Loucy (cell line): ENCODE measurements around the gene PCMTD2.

Source experiments
- EZH2phosphoT487 ChIP-seq: fragments of 200-600 bp; IDR thresholded peaks from 2 replicates; pipeline ENCODE4 v1.6.1; 2018; ENCODE audit warnings: antibody characterized with exemption, mild to moderate bottlenecking, moderate library complexity, borderline replicate concordance
- TF ChIP-seq, protein P1 (sequence below): fragments of 200-600 bp; sonication (generic); conservative IDR thresholded peaks from 2 replicates; pipeline ENCODE4 v1.5.1; 2014; ENCODE audit warnings: mild to moderate bottlenecking, antibody characterized with exemption, low read length

DNA sequence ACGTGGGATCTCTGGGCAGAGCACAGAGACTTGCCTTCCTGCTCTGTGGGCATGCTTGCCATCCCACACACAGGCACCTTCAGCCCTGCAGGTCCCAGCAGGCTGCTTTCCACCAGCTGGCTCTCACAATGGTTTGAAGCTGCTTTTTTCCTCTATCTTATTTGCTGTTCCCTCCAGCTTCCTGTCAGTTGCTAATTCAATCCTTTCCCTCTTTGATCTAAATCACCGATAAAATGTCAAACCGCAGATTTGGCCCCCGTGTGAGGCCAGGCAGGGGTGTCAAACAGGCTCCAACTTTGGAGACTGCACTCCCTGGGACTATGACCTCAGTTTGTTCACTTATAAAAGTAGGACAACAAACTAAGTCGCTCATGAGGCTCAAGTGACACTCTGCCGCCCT, 40.6 kb upstream of the PCMTD2 start:
- TF ChIP-seq, protein P1, sequence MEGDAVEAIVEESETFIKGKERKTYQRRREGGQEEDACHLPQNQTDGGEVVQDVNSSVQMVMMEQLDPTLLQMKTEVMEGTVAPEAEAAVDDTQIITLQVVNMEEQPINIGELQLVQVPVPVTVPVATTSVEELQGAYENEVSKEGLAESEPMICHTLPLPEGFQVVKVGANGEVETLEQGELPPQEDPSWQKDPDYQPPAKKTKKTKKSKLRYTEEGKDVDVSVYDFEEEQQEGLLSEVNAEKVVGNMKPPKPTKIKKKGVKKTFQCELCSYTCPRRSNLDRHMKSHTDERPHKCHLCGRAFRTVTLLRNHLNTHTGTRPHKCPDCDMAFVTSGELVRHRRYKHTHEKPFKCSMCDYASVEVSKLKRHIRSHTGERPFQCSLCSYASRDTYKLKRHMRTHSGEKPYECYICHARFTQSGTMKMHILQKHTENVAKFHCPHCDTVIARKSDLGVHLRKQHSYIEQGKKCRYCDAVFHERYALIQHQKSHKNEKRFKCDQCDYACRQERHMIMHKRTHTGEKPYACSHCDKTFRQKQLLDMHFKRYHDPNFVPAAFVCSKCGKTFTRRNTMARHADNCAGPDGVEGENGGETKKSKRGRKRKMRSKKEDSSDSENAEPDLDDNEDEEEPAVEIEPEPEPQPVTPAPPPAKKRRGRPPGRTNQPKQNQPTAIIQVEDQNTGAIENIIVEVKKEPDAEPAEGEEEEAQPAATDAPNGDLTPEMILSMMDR = no peak
- TF ChIP-seq EZH2phosphoT487 = no peak
